Activated naive CD8-positive, alpha-beta T cell treated with anti-CD3 and anti-CD28 coated beads, Interleukin-2, amount 50 U/mL, for 24 hours (primary cell): ENCODE results near the gene CDC25A.

Experiments used
- ATAC-seq: fragments of 150-1000 bp; cut with Tn5 transposase; one replicate; pipeline ENCODE4 v1.10.0; 2021
- DNase-seq: peaks from one replicate; pipeline ENCODE4 v3.0.0; 2021
- H3K27ac Mint-ChIP-seq: one replicate; pipeline ENCODE4 v1.8.0; 2021; ENCODE audit warnings: mild to moderate bottlenecking, mixed read lengths
- H3K27me3 Mint-ChIP-seq: one replicate; pipeline ENCODE4 v1.8.0; 2021; ENCODE audit warnings: mixed read lengths
- H3K36me3 Mint-ChIP-seq: one replicate; pipeline ENCODE4 v1.8.0; 2021; ENCODE audit warnings: low read depth, mixed read lengths
- H3K4me1 Mint-ChIP-seq: one replicate; pipeline ENCODE4 v1.8.0; 2021; ENCODE audit warnings: mixed read lengths
- H3K4me3 Mint-ChIP-seq: one replicate; pipeline ENCODE4 v1.8.0; 2021; ENCODE audit warnings: mild to moderate bottlenecking, moderate library complexity, mixed read lengths
- H3K9me3 Mint-ChIP-seq: one replicate; pipeline ENCODE4 v1.8.0; 2021; ENCODE audit warnings: mixed read lengths

The CDC25A gene

GRCh38 chr3:48184299-48184698, 3.9 kb downstream of the CDC25A start:
- Mint-ChIP-seq H3K27me3 (peaks cover 6% of the 10 kb centered on the region), H3K36me3 (peaks cover 81% of the 10 kb centered on the region), H3K4me1 (peaks cover 22% of the 10 kb centered on the region), H3K9me3 (no peaks in the 10 kb centered on the region), H3K27ac (no peak overlapping the region), H3K4me3 (no peak overlapping the region)
- ATAC-seq (no peak), DNase-seq (no peak)

- peaks cover 4% of the 10 kb centered on the region for H3K4me1 Mint-ChIP-seq
- H3K36me3 Mint-ChIP-seq, result peaks cover 94% of the 10 kb centered on the region
- no peak overlapping the region for H3K27ac Mint-ChIP-seq
- ATAC-seq, result no peak
- H3K9me3 Mint-ChIP-seq, result no peaks in the 10 kb centered on the region
- H3K27me3 Mint-ChIP-seq, result no peaks in the 10 kb centered on the region
- H3K4me3 Mint-ChIP-seq, result no peak overlapping the region
- no peak for DNase-seq
These were observed 7.5 kb downstream of the CDC25A start for GRCh38 chr3:48180531-48181253.

- H3K4me3 Mint-ChIP-seq, result no peak overlapping the region
- H3K27me3 Mint-ChIP-seq, result no peaks in the 10 kb centered on the region
- DNase-seq, result no peak
- no peak for ATAC-seq
- H3K27ac Mint-ChIP-seq, result no peak overlapping the region
- peaks cover 92% of the 10 kb centered on the region for H3K36me3 Mint-ChIP-seq
- no peaks in the 10 kb centered on the region for H3K9me3 Mint-ChIP-seq
- peaks cover 4% of the 10 kb centered on the region for H3K4me1 Mint-ChIP-seq
These were observed 8.2 kb downstream of the CDC25A start for GRCh38 chr3:48180021-48180420.

GRCh38 chr3:48178072-48178471, 10.1 kb downstream of the CDC25A start:
- ATAC-seq, result no peak
- Mint-ChIP-seq H3K9me3 (no peaks in the 10 kb centered on the region), H3K36me3 (peaks cover 90% of the 10 kb centered on the region), H3K4me1 (peaks cover 4% of the 10 kb centered on the region), H3K27me3 (no peaks in the 10 kb centered on the region), H3K27ac (no peak overlapping the region), H3K4me3 (no peak overlapping the region)
- DNase-seq, result no peak

- no peak overlapping the region for H3K27ac Mint-ChIP-seq
- no peak overlapping the region for H3K4me3 Mint-ChIP-seq
- DNase-seq, result peak; percentile 50
- no peaks in the 10 kb centered on the region for H3K27me3 Mint-ChIP-seq
- H3K36me3 Mint-ChIP-seq, result peaks cover 43% of the 10 kb centered on the region
- no peaks in the 10 kb centered on the region for H3K4me1 Mint-ChIP-seq
- H3K9me3 Mint-ChIP-seq, result no peaks in the 10 kb centered on the region
- no peak for ATAC-seq
These were observed 30.3 kb downstream of the CDC25A start for GRCh38 chr3:48157950-48158376.

- no peak for ATAC-seq
These were observed 30.9 kb downstream of the CDC25A start for GRCh38 chr3:48157202-48157840.

GRCh38 chr3:48156163-48156562, 32.1 kb downstream of the CDC25A start:
- no peak for DNase-seq
- peaks cover 33% of the 10 kb centered on the region for H3K36me3 Mint-ChIP-seq
- no peaks in the 10 kb centered on the region for H3K4me1 Mint-ChIP-seq
- no peaks in the 10 kb centered on the region for H3K27me3 Mint-ChIP-seq
- no peaks in the 10 kb centered on the region for H3K9me3 Mint-ChIP-seq
- H3K4me3 Mint-ChIP-seq, result no peak overlapping the region
- no peak for ATAC-seq
- H3K27ac Mint-ChIP-seq, result no peak overlapping the region

More at GRCh38 chr3:48157202-48157840, 30.9 kb downstream of the CDC25A start:
- Mint-ChIP-seq H3K9me3 (no peaks in the 10 kb centered on the region), H3K27ac (no peak overlapping the region), H3K4me3 (no peak overlapping the region), H3K27me3 (no peaks in the 10 kb centered on the region), H3K4me1 (no peaks in the 10 kb centered on the region), H3K36me3 (peaks cover 43% of the 10 kb centered on the region)
- no peak for DNase-seq

- no peaks in the 10 kb centered on the region for H3K27me3 Mint-ChIP-seq
- no peaks in the 10 kb centered on the region for H3K9me3 Mint-ChIP-seq
These were observed 33.1 kb downstream of the CDC25A start for GRCh38 chr3:48155122-48155521.

GRCh38 chr3:48151807-48152427, 36.3 kb downstream of the CDC25A start:
- Mint-ChIP-seq H3K4me3 (no peak overlapping the region), H3K27ac (no peak overlapping the region), H3K27me3 (no peaks in the 10 kb centered on the region), H3K4me1 (no peaks in the 10 kb centered on the region), H3K9me3 (no peaks in the 10 kb centered on the region), H3K36me3 (peaks cover 2% of the 10 kb centered on the region)
- ATAC-seq (no peak), DNase-seq (no peak)

More at GRCh38 chr3:48155122-48155521, 33.1 kb downstream of the CDC25A start:
- ATAC-seq, result peak; percentile 50
- Mint-ChIP-seq H3K27ac (no peak overlapping the region), H3K36me3 (peaks cover 25% of the 10 kb centered on the region), H3K4me1 (no peaks in the 10 kb centered on the region), H3K4me3 (no peak overlapping the region)
- DNase-seq, result no peak

GRCh38 chr3:48151058-48151806, 37.0 kb downstream of the CDC25A start:
- Mint-ChIP-seq H3K4me1 (no peaks in the 10 kb centered on the region), H3K4me3 (no peak overlapping the region), H3K27me3 (no peaks in the 10 kb centered on the region), H3K9me3 (no peaks in the 10 kb centered on the region), H3K27ac (no peak overlapping the region), H3K36me3 (no peaks in the 10 kb centered on the region)
- ATAC-seq (peak; percentile 87), DNase-seq (peak; percentile 64)

- H3K27ac Mint-ChIP-seq, result no peak overlapping the region
- no peak overlapping the region for H3K4me3 Mint-ChIP-seq
- no peaks in the 10 kb centered on the region for H3K36me3 Mint-ChIP-seq
- ATAC-seq (no peak), DNase-seq (no peak)
- H3K4me1 Mint-ChIP-seq, result no peaks in the 10 kb centered on the region
- H3K27me3 Mint-ChIP-seq, result no peaks in the 10 kb centered on the region
- H3K9me3 Mint-ChIP-seq, result no peaks in the 10 kb centered on the region
These were observed 44.2 kb downstream of the CDC25A start for GRCh38 chr3:48143992-48144391.

GRCh38 chr3:48143567-48143966, 44.6 kb downstream of the CDC25A start:
- no peak overlapping the region for H3K27ac Mint-ChIP-seq
- H3K4me1 Mint-ChIP-seq, result no peaks in the 10 kb centered on the region
- ATAC-seq, result no peak
- DNase-seq, result no peak
- H3K36me3 Mint-ChIP-seq, result no peaks in the 10 kb centered on the region
- no peaks in the 10 kb centered on the region for H3K9me3 Mint-ChIP-seq
- no peak overlapping the region for H3K4me3 Mint-ChIP-seq
- no peaks in the 10 kb centered on the region for H3K27me3 Mint-ChIP-seq

- ATAC-seq (no peak), DNase-seq (no peak)
- H3K27me3 Mint-ChIP-seq, result no peaks in the 10 kb centered on the region
- H3K9me3 Mint-ChIP-seq, result no peaks in the 10 kb centered on the region
- no peaks in the 10 kb centered on the region for H3K36me3 Mint-ChIP-seq
- no peak overlapping the region for H3K27ac Mint-ChIP-seq
- H3K4me1 Mint-ChIP-seq, result no peaks in the 10 kb centered on the region
- no peak overlapping the region for H3K4me3 Mint-ChIP-seq
These were observed 45.8 kb downstream of the CDC25A start for GRCh38 chr3:48142316-48142870.

- no peaks in the 10 kb centered on the region for H3K27me3 Mint-ChIP-seq
- no peaks in the 10 kb centered on the region for H3K36me3 Mint-ChIP-seq
- no peak overlapping the region for H3K4me3 Mint-ChIP-seq
- H3K9me3 Mint-ChIP-seq, result no peaks in the 10 kb centered on the region
- no peaks in the 10 kb centered on the region for H3K4me1 Mint-ChIP-seq
- ATAC-seq (no peak), DNase-seq (no peak)
- no peak overlapping the region for H3K27ac Mint-ChIP-seq
These were observed 46.5 kb downstream of the CDC25A start for GRCh38 chr3:48141604-48142137.
